HG02623 (cell line): Measurements from ENCODE around the gene SLC25A33.

Experiments
- ATAC-seq: cut with Tn5 transposase; IDR thresholded peaks from one replicate; pipeline ENCODE4 v1.9.1; 2021; ENCODE audit warnings: moderate library complexity; ENCODE audit not compliant: unreplicated experiment

Gene SLC25A33

DNA sequence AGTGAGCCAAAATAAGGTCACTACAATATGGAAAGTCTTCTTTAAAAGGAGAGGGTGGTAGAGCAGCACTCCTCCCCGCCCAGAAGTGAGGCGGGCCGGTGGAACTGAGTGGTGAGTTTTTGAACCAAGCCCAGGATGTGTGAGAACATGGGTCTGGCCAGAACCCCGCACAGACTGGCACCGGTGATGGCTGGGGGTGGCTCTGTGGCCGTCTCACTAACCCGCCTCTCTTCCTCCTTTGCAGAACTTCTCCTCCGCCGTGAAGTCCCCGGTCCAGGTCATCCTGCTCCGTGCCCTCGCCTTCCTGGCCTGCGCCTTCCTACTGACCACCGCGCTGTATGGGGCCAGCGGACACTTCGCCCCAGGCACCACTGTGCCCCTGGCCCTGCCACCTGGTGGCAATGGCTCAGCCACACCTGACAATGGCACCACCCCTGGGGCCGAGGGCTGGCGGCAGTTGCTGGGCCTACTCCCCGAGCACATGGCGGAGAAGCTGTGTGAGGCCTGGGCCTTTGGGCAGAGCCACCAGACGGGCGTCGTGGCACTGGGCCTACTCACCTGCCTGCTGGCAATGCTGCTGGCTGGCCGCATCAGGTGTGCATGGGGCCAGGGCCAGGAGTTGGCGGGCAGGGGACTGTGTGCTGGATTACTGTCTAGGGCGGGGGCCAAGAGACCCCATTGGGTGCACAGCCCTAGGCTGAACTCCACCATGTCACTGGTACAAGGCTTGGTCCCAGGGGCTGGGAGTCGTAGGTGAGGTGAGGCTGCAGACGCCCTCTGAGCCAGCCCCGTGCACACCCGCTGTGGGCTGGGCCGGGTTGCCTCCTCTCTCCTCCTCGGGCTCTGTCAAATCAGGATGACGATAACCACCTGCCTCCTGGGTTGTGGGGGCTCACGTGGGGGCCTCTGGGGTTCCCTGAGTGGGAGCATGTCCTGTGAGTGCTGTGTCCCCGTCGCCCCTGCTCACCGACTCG, 61.9 kb downstream of the SLC25A33 start:
- no peak for ATAC-seq

DNA sequence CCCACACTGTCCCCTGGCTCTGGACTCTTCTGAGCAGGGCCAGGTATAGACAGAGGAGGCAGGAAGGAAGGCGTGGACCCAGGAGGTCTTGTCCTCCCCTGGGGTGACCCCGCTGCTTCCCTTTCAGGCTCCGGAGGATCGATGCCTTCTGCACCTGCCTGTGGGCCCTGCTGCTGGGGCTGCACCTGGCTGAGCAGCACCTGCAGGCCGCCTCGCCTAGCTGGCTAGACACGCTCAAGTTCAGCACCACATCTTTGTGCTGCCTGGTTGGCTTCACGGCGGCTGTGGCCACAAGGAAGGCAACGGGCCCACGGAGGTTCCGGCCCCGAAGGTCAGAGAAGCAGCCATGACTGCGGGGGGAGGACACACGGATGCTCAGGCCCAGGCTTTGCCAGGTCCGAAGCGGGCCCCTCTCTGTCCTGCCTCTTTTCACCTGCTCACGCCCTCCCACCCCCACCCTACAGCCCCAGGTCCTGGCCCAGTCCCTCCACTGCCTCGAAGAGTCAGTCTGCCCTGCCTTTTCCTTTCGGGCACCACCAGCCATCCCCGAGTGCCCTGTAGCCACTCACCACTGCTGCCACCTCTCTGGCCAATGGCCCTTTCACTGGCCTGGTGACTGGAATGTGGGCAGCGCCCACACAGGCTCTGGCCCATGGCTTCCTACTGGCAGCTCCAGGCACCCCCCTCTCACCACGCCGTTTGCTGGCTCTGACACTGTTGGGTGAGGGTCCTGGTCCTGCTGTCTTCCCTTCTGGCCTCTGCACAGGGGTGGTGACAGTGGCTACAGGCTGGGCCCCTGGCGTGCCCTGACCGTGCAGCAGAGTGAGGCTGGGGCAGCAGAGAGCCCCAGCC, 62.9 kb downstream of the SLC25A33 start:
- no peak for ATAC-seq

DNA sequence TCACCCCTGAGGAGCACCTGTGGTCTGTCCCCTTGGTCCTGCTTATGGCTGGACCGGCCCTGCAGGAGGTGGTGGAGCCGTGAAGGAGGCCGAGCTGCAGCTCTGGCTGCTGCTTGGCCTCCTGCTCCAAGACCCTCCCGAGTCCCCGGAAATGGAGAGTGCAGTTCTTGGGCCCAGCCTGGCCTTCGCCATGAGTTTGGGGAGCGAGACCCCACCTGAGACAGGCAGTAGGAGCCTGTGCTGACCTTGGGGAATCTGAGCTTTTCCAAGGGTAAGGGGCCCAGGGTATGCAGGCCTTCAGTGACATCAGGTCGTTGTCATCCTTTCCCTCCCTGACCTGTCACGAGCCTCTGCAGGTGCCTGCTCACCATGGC, 63.5 kb downstream of the SLC25A33 start:
- no peak for ATAC-seq

DNA sequence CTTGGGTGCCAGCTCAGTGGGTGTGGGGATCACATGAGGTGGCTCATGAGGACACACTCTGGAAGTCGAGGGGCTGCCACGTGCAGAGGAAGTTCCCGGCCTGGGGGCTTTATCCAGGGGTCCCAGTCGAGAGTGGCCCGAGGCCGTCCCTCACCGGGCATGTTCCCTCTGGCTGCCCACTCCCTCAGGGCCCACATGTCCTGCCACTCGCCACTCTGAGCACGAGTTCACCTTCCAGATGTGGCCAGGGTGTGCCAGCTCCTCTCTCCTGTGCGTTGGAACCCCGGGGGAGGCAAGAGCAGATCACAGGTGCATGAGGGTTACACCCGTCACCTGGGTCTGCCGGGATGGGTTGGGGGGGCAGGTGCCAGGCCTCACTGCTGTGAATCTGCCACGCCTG, 64.0 kb downstream of the SLC25A33 start:
- ATAC-seq: no peak

DNA sequence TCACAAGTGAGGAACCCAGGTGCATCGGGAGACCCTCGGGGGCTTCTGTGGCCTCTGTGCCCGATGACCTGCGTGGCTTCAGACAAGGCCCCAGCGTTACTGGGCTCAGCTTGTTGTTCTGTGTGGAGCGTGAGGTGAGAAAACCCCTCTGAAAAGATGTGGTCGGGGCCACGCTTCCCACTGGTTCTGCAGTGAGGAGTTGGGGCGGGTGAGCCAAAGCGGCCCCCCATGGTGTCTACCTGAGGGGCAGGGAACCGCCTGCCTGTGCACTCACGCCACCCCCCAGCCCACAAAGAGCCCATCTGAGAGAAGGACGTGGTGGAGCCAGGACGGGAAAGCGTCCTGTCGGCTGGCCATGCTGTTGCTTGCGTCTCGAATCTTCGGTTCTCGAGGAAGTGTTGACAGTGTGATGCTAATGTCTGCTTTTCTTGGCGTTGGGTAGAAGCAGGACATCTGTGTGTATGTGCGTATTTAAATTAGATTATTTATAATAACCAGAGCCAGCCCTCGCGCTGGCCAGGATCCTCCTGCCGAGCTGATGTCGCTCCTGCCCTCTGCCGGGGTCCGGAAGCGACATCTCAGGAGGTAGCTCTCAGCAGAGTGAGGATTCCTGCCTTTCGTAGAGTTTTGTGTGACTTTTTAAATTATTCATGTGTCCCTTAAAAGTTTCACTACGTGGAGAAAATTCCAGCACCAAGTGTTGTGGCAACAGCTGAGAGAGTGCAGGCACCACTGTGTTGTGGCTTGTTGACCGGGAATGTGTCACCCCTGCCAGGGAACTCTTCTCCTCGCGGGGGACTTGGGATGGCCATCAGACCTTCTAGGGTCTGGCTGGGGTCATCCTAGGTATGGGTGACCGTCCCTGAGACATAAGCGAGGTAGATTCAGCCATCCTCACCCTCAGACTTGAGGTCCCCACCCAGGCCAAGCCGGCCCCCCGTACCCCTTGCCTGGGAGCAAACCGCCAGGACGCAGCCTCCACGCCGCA, 64.8 kb downstream of the SLC25A33 start:
- no peak for ATAC-seq

DNA sequence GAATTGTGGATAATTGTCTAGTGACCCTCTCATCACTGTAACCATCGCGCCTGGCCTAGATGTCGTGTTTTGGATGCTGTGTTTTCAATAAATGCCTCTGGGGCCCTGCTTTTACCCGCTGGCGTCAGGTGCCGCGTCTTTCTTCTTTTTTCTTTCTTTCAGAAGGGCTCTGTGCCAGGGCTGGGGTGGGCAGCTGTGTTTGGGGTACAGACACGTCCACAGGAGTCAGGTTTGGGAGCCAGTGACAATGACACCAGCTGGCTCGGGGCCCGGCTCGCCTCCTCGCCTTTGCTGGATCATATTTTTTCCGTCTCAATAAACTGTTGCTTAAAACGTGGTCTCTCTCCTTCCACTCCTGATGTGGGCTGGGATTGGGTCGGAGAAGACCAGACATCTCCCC, 65.6 kb downstream of the SLC25A33 start:
- no peak for ATAC-seq

DNA sequence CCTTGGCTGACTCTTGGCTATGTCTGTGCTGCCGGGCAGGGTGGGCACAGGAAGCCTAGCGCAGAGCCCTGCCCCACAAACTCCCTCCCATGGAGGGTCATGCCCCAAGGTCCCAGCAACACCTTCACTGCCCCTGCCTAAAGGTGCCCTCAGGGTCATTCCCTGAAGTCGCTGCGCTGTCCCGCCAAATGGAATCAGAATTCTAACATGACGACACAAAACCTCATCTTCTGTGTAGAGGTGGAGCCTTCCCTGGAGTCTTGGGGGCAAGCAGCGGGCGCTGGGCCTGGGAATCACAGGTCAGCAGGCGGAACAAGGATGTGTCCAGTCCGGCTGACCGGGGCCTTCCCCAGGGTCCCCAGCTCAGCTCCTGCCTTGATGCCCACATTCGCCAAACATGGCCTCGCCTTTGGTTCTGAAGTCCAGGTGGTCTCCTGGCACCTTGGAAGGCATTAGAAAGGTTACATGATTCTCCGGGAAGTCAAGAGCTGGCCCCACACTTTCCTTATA, 66.7 kb downstream of the SLC25A33 start:
- no peak for ATAC-seq

DNA sequence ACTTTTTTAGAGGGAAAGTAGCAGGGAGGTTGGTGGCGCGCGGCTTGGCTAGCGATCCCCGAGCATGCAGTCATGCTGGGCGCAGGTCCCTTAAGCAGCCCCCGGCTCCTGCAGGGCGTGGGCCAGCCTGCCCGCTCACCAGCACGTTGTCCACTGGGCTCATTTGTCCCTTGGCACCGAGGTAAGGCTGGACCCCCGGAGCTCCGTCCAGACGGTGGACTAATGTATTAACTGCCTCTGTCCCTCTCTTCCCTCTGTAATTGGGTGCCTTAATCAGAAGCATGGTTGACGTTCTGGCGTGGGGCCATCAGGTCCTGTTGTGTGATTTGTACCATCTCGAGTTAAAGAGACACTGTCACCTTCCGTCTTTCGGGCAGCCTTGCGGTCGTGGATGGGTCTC, 67.2 kb downstream of the SLC25A33 start:
- no peak for ATAC-seq

DNA sequence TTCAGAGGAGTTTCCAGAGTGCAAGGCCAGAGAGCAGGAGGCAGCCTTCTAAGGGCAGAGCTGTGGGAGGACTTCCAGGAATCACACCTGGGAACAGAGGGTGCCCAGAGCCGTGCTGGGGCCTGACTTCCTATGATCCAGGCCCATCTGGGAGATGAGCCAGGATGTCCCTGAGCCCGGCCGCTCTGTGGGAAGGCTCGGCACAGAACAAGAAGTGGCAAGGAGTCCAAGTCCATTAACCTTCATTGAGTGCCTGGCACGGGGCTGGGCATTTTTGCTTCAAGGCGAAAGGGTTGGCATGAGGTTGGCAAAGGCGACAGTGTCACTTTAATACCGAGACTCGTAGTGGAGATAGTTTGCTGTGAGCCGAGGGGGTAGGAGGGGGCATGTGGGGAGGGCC, 67.7 kb downstream of the SLC25A33 start:
- ATAC-seq: no peak

DNA sequence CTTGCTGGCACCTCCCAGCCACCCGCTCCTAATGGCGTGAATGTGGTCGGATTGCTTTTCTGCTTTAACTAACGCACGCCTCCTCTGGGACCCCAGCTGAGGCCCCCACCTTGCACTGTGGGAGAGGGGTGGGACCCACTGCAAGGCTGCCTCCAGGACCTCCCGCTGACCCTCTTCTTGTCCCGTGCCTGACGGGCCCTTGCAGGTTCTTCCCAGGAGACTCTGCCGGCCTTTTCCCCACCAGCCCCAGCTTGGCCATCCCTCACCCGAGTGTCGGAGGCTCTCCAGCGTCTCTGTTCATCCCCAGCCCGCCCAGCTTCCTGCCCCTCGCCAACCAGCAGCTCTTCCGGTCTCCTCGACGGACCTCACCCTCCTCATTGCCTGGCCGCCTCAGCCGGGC, 68.1 kb downstream of the SLC25A33 start:
- no peak for ATAC-seq

DNA sequence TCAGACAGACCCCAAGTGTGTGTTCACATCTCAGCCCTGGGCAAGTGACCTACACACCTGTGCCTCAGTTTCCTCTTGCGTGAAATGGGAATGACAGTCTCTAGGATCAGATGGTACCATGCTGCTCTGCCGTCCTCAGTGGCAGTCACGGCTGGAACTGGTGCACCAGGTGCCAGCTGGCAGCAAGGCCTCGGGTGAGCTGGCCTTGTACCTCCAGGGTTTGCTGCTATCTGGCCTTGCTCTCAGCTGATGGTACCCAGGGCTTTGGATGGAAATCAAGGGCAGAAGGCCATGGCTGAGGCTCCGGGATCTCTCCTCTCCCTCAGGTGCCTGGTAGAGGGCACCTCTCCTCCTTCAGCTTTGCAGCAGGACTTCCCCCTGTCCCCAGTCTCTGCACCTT, 70.7 kb downstream of the SLC25A33 start:
- ATAC-seq: no peak

DNA sequence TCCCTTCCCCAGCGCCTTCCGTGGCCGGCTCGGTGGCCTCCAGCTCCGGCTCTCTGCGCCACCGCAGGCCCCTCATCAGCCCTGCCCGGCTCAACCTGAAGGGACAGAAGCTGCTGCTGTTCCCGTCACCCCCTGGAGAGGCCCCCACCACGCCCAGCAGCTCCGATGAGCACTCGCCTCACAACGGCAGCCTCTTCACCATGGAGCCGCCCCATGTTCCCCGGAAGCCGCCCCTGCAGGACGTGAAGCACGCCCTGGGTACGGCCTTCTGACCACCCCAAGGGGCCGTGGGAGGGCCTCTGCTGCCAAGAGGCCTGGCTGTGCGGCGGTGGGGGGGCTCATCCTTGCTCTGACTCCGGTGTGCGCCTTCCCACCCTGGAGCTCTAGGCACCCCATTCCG, 71.3 kb downstream of the SLC25A33 start:
- ATAC-seq: no peak

DNA sequence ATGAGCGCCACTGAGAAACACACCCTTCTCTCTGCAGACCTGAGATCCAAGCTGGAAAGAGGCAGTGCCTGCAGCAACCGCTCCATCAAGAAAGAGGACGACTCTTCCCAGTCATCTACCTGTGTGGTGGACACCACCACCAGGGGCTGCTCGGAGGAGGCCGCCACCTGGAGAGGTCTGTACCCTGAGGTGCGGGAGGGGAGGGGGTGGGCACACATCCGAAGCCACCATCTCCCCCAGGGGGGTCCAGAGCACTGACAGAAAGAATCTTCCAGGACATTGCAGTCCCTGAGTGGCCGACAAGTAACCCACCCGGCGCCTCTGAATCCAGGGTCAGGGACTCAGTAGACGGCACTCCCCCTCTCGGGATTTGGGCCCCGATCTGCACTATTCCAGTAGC, 72.5 kb downstream of the SLC25A33 start:
- ATAC-seq: no peak

DNA sequence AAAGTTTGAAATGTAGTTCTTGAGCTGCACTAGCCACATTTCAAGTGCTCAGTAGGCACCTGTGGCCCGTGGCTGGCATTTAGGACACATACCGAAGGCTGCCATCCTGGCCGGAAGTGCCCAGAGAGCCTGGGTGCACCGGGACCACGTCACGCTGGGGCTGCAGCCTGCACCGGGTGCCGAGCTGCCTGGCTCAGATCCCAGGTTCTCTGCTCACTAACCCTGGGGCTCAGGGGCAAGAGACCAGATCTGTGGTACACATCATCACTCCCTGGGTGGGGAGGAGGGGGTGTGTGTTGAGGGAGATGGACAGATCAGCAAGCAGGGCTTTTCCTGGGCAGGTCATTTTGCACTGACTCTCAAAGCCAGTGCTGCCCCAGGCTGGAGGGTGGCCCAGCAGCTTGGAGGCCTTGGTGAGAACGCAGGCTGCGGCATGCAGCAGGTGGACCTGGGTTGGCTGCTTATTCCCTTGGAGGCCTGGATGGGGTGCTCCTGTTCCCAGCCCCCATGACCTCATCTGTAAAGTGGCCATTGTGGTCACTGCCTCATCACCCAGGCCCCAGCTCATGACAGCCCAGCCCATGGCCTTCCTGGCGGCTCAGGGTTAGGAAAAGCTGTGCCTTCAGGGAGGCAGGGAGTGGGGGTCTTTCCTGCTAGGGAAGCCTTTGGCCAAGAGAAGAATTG, 73.0 kb downstream of the SLC25A33 start:
- no peak for ATAC-seq

DNA sequence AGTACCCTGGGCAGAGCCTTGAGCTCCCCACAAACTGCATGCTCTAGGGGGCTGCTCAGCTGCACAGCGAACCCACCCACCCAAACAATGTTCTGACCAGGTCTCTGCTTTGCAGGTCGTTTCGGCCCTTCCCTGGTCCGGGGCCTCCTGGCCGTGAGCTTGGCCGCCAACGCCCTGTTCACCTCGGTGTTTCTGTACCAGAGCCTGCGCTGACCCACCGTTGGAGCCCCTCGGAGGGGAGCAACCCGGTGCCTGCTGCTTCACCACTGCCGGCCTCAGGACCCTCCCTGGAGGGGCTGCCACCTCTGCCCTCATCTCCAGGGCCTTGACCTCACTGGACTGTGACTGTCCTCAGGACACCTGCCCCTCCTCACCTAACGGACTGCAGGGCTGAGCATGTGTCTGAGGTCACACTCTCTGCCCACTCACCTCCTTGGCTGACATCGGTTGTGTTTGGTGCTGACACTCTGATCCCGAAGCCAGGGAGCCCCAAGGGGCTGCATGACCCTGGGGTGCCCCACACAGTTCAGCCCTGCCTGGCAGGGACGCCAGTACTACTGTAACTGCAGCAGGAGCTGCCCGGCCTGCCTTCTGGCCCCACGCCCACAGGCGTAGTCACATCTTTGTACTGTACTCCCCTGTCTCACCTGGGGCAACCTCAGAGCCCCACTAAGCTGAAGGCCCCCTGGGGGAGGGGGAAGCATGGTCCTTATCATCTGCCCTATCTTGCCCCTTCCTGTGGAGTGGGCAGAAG, 73.8 kb downstream of the SLC25A33 start:
- ATAC-seq: no peak

DNA sequence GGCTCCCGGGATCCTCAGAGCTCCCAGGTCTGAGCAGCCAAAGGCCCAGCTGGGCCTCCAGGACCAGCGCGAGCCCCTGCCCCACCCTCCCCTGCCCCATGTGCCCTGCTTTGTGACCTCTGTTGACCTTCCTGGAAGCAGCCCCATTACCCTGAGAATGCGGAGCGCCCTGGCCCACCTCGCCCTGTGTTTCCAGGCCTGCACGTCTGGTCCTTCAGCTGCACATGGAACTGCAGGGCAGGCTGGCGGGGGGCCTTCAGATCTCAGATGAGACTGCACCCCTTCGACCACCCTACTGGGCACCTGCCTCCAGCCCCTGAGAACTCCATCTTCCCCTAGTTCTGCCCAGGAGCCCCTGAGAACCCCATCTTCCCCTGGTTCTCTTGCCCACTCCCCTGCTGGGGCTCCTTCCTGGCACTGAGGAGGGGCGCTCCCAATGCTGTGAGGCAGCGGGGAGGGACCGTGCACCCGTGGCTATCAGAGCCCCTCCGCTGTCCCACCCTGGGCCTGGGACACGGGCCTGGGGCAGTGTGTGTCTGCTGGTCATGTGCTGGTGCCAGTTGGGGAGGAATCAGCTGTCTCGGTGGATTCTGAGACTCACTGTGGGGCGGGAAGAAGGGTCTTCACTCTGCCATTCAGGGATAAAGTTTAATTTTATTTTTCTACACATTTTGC, 74.5 kb downstream of the SLC25A33 start:
- ATAC-seq: no peak

DNA sequence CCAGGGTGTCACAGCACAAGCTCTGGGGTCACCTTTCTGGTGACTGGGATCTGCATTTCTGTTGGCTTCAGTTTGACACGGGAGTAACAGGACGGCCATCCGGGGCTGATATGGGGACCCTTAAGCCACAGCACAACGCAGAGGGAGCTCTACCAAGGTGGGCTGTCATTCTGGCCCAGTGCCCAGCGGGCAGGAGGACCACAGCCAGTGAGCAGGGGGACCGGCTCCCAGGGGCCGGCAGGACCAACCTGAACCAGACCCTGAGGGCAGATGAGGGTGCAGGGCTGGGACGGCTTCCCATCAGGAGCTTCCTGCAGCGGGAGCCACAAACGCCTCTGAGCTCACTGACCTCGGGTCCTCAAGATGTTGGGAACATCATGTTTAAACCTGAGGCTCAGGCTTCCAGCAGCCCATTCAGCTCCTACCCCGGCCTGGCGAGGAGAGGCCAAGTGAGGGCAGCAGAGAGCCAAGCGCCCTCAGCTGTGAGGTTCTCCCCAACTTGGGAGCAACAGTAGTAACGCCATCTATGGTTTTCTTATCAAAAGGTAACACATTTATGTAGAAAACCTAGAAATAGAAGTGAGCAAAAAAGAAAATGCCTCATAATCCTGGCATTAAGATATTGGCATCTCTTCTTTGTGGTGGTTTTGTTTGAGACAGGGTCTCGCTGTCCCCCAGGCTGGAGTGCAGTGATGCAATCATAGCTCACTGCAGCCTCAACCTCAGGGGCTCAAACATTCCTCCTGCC, 76.2 kb downstream of the SLC25A33 start:
- ATAC-seq: no peak
